ENCODE measurements around the gene CEPT1.

DNA sequence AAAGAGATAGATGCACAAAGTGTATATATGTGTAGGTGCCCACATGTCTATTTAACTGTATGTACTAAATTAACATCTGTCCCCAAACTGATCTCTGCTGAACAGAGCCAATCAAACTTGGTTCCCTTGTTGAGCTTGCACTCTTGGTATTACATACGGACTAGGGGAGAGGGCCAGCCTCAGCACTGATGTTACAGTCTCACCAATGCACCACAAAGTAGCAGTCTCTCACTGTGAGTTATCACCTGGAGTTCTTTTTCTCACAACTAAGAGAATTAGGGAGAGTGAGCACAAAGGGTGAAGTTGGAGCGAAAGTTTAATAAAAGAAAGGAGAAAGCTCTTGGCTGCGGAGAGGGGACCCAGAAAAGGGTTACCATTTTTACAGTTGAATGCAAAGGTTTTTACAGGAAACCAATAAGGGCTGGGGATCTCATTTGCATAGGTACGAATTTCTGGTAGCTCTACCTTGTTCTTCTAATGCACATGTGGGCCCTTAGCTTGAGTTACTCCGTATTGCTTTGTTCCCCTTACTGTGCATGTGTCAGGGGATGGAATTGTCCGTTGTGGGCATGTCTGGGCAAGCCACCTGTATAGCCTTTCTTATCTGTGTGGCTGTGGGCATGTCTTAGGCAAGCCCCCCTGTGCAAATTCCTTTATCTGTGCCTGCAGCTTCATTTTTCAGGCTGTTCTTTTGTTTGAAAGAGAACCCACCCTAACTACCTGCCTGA, 74.2 kb downstream of the CEPT1 start:
- TF ChIP-seq SIN3A (conservative IDR thresholded peaks at IDR 0.05 in 1 of 2, IDR thresholded peaks at IDR 0.05 in 1 of 2; ENCODE audit: low read depth in 1 of 2, low read length in 2 of 2) (no peak), CHD2 (IDR thresholded peaks at IDR 0.05; ENCODE audit: low read length) (no peak), RAD21 (IDR thresholded peaks at IDR 0.05 in 1 of 2, conservative IDR thresholded peaks at IDR 0.05 in 1 of 2; ENCODE audit: low read depth in 2 of 2, low read length in 2 of 2) (no peak), ATF2 (IDR thresholded peaks at IDR 0.05; ENCODE audit: low read length) (no peak), TAF7 (optimal IDR thresholded peaks at IDR 0.05; ENCODE audit: borderline replicate concordance, low read depth, low read length) (no peak)
- TF ChIP-seq, protein P1, sequence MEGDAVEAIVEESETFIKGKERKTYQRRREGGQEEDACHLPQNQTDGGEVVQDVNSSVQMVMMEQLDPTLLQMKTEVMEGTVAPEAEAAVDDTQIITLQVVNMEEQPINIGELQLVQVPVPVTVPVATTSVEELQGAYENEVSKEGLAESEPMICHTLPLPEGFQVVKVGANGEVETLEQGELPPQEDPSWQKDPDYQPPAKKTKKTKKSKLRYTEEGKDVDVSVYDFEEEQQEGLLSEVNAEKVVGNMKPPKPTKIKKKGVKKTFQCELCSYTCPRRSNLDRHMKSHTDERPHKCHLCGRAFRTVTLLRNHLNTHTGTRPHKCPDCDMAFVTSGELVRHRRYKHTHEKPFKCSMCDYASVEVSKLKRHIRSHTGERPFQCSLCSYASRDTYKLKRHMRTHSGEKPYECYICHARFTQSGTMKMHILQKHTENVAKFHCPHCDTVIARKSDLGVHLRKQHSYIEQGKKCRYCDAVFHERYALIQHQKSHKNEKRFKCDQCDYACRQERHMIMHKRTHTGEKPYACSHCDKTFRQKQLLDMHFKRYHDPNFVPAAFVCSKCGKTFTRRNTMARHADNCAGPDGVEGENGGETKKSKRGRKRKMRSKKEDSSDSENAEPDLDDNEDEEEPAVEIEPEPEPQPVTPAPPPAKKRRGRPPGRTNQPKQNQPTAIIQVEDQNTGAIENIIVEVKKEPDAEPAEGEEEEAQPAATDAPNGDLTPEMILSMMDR (IDR thresholded peaks at IDR 0.05; ENCODE audit: control extremely low read depth in 1 of 3, insufficient read depth in 1 of 3, low read depth in 1 of 3, low read length in 3 of 3) = no peak
- TF ChIP-seq, protein P2, sequence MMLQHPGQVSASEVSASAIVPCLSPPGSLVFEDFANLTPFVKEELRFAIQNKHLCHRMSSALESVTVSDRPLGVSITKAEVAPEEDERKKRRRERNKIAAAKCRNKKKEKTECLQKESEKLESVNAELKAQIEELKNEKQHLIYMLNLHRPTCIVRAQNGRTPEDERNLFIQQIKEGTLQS (IDR thresholded peaks at IDR 0.05; ENCODE audit: insufficient read depth, low read depth, low read length) = no peak
